Left lung (tissue), 10 donors: ENCODE results near the gene SSC5D. TPM values are rescaled to one million over a fixed set of nuclear protein-coding genes. Genes with fewer than 3 reads are reported as not detected.

Source experiments
- ATAC-seq: fragments of 200-7000 bp; cut with Tn5 transposase; one replicate; pipeline ENCODE4 v1.9.1; 2020; ENCODE audit warnings: moderate library complexity
- DNase-seq, 4 donors: peaks; one replicate each; pipeline ENCODE4 v3.0.0-alpha.2; 2013 to 2020
- H3K27ac ChIP-seq, 2 donors: fragments of 200-600 bp; sonication (generic) in 1 of 2; one replicate each; pipeline versions ENCODE4 v1.5.0 to v1.8.0; 2020 to 2021
- H3K27me3 ChIP-seq, 2 donors: fragments of 200-600 bp; sonication (generic) in 1 of 2; one replicate each; pipeline versions ENCODE4 v1.5.0 to v1.8.0; 2020 to 2021
- H3K36me3 ChIP-seq, 2 donors: fragments of 200-600 bp; sonication (generic) in 1 of 2; one replicate each; pipeline versions ENCODE4 v1.5.0 to v1.8.0; 2020 to 2021
- H3K4me1 ChIP-seq, 2 donors: fragments of 200-600 bp; one replicate each; pipeline ENCODE4 v1.8.0; 2021
- H3K4me3 ChIP-seq, 2 donors: fragments of 200-600 bp; sonication (generic) in 1 of 2; one replicate each; pipeline versions ENCODE4 v1.5.0 to v1.8.0; 2020 to 2021; ENCODE audit warnings: mild to moderate bottlenecking in 1 of 2
- H3K9me3 ChIP-seq, 2 donors: fragments of 200-600 bp; sonication (generic) in 1 of 2; one replicate each; pipeline versions ENCODE4 v1.5.0 to v1.8.0; 2020 to 2021
- CTCF ChIP-seq, 2 donors: fragments of 200-600 bp; sonication (generic) in 1 of 2; IDR thresholded peaks; one replicate each; pipeline versions ENCODE4 v1.5.0 to v1.8.0; 2021; ENCODE audit warnings: antibody characterized with exemption in 2 of 2
- intact Hi-C, 2 donors: fragments of 100-400 bp; cut with DNase I; formaldehyde crosslinking; loops; one replicate each; pipeline versions ENCODE4 v1.11.2 to v1.14.2; 2022
- polyA plus RNA-seq, 6 donors: library from polyadenylated mRNA; unstranded; fragments of 120-200 nt; gene quantifications; one replicate each; pipeline ENCODE4 v1.2.1, GENCODE V29; 2013; ENCODE audit not compliant: insufficient read length in 6 of 6
- total RNA-seq, 2 donors: library from RNA; stranded (reverse); fragmentation: NEBNext Ultra II Directional; extraction: Animal tissue kit (Norgen Biotek cat#: 25700); gene quantifications; one replicate each; pipeline ENCODE4 v1.2.1, GENCODE V29; 2021
- donor health status: DM: no; HTN: yes; CAD: no.
- donor health status: DM: no; HTN: no; CAD: no.

SSC5D gene
- total and polyA plus RNA-seq, 8 donors = 4.1 to 45.9 (median 8.0) TPM

DNA sequence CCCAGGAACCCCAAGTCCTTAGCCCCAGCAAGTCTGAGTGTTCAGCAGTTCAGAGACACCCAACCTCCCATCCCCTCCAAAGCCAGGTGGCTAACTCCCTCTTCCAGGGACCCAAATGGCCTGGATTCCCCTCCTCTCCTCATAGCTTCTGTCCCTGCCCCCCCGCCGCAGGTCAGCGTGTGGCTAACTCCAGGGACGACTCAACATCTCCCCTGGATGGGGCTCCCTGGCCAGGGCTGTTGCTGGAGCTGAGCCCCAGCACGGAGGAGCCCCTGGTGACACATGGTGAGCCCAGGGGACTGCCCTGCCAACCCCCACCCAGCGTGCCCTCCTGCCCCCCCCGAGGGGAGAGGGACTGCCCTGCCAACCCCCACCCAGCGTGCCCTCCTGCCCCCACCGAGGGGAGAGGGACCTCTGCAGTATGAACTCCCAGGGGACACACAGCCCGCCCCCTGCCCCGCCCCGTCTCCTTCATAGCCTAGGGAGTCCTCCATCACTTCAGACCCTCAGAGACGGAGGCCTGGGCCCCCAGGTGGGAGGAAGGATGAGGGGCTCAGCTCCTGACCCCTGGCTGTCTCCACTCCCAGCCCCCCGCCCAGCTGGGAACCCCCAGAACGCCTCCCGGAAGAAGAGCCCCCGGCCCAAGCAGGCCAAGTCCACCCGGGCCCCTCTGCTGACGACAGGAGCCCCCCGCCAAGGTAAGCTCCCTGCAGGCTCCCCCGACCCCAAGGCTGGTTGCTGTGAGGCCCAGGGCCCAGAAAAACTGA lies 1.7 kb downstream of the SSC5D start:
- Histone ChIP-seq H3K4me1 (peaks cover 7 to 18% of the 10 kb centered on the region in 2 donors), H3K9me3 (no peaks in the 10 kb centered on the region), H3K27me3 (peaks cover 0 to 70% of the 10 kb centered on the region in 2 donors), H3K27ac (no peak overlapping the region), H3K36me3 (no peaks in the 10 kb centered on the region), H3K4me3 (no peak overlapping the region)
- no peak for ATAC-seq
- peak in 1 of 4 donors; percentile 68 for DNase-seq
- TF ChIP-seq CTCF (IDR thresholded peaks at IDR 0.05) = no peak
- intact Hi-C loops = no loop called here

DNA sequence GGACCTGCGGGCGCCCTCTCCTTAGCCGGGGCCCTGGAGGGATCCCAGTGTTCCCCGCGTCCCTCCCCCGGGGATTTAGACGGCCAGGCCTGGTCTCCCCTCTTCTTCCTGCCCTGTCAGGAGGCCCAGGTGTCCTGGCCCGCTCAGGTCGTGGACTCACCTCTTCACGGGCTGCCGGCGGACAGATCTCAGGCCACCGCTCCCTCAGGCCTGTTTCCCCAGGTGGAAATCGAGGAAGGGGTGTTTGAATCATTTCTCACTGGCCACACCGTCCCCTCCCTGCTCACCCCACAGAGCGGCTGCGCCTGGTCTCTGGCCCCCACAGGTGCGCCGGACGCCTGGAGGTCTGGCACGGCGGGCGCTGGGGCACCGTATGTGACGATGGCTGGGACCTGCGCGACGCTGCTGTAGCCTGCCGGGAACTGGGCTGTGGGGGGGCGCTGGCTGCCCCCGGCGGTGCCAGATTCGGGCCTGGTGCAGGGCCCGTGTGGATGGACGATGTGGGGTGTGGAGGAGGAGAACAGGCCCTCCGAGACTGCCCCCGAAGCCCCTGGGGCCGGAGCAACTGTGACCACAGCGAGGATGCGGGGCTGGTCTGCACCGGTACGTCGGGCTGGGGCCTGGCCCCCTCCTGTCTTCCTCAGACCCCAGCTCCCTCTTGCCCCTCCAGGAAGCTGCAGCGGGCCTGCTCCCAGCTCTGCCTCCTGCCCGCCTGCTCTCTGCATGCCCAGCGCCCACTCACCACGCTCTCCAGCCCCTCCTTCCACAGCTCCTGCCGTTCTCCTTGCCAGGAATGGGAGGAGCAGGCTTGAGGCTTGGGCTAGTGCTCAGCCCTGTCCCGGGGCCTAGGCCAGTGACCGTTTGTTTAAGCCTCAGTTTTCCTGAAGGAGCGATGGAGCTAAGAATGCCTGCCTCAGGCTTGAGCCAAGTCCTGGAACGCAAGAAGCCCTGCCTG lies 2.5 kb downstream of the SSC5D start:
- intact Hi-C loops = no loop called here
- no peak overlapping the region for H3K4me3 ChIP-seq
- no peaks in the 10 kb centered on the region for H3K36me3 ChIP-seq
- no peak for TF ChIP-seq CTCF (IDR thresholded peaks at IDR 0.05)
- H3K27ac ChIP-seq = no peak overlapping the region
- H3K9me3 ChIP-seq = no peaks in the 10 kb centered on the region
- peaks cover 0 to 62% of the 10 kb centered on the region in 2 donors for H3K27me3 ChIP-seq
- H3K4me1 ChIP-seq = peaks cover 7 to 10% of the 10 kb centered on the region in 2 donors
- DNase-seq (peak in 1 of 4 donors; percentile 76), ATAC-seq (no peak)

- H3K4me3 ChIP-seq = no peak overlapping the region
- H3K9me3 ChIP-seq = no peaks in the 10 kb centered on the region
- DNase-seq (peak in 1 of 4 donors; percentile 51), ATAC-seq (no peak)
- H3K27ac ChIP-seq = no peak overlapping the region
- peaks cover 0 to 61% of the 10 kb centered on the region in 2 donors for H3K27me3 ChIP-seq
- TF ChIP-seq CTCF (IDR thresholded peaks at IDR 0.05) = no peak
- no peaks in the 10 kb centered on the region for H3K36me3 ChIP-seq
- intact Hi-C loops = no loop called here
- peaks cover under 1 to 6% of the 10 kb centered on the region in 2 donors for H3K4me1 ChIP-seq
Observed at GRCh38 chr19:55491546-55492360, 3.5 kb downstream of the SSC5D start.

- Histone ChIP-seq H3K36me3 (no peaks in the 10 kb centered on the region), H3K4me3 (no peak overlapping the region), H3K27me3 (peaks cover 0 to 61% of the 10 kb centered on the region in 2 donors), H3K27ac (no peak overlapping the region), H3K4me1 (no peaks in the 10 kb centered on the region), H3K9me3 (no peaks in the 10 kb centered on the region)
- intact Hi-C loops = no loop called here
- DNase-seq (no peak), ATAC-seq (no peak)
- TF ChIP-seq CTCF (IDR thresholded peaks at IDR 0.05) = no peak
Observed at GRCh38 chr19:55492362-55492944, 4.2 kb downstream of the SSC5D start.
